Dendritic cell treated with granulocyte-macrophage colony-stimulating factor and Interleukin-4, amounts not matched to agents 40 ng/mL and 50 ng/mL, for 4 days (primary cell): ENCODE results near the gene ZIC4.

Source experiments
- H3K27ac Mint-ChIP-seq: one replicate; pipeline ENCODE4 v1.8.0; 2022; ENCODE audit warnings: mild to moderate bottlenecking, mixed read lengths
- H3K27me3 Mint-ChIP-seq: one replicate; pipeline ENCODE4 v1.8.0; 2022; ENCODE audit warnings: mild to moderate bottlenecking, mixed read lengths
- H3K36me3 Mint-ChIP-seq: one replicate; pipeline ENCODE4 v1.8.0; 2022; ENCODE audit warnings: low read depth, mixed read lengths
- H3K4me1 Mint-ChIP-seq: one replicate; pipeline ENCODE4 v1.8.0; 2022; ENCODE audit warnings: low read depth, mixed read lengths
- H3K4me3 Mint-ChIP-seq: one replicate; pipeline ENCODE4 v1.8.0; 2022; ENCODE audit warnings: mild to moderate bottlenecking, moderate library complexity, mixed read lengths
- H3K9me3 Mint-ChIP-seq: one replicate; pipeline ENCODE4 v1.8.0; 2022; ENCODE audit warnings: mixed read lengths
- intact Hi-C: fragments of 100-400 bp; cut with micrococcal nuclease; formaldehyde crosslinking; loops from one replicate; pipeline ENCODE4 v1.15.0; 2022

The ZIC4 gene

GRCh38 chr3:147404800-147405230, 1.5 kb downstream of the ZIC4 start:
- H3K27ac Mint-ChIP-seq, result no peak overlapping the region
- peaks cover 11% of the 10 kb centered on the region for H3K4me1 Mint-ChIP-seq
- H3K36me3 Mint-ChIP-seq, result peaks cover 6% of the 10 kb centered on the region
- no peak overlapping the region for H3K4me3 Mint-ChIP-seq
- intact Hi-C loops, result no loop called here
- peaks cover 14% of the 10 kb centered on the region for H3K9me3 Mint-ChIP-seq
- peaks cover 91% of the 10 kb centered on the region for H3K27me3 Mint-ChIP-seq

- peaks cover 14% of the 10 kb centered on the region for H3K9me3 Mint-ChIP-seq
- H3K4me1 Mint-ChIP-seq, result peaks cover 11% of the 10 kb centered on the region
- peaks cover 91% of the 10 kb centered on the region for H3K27me3 Mint-ChIP-seq
- peaks cover 6% of the 10 kb centered on the region for H3K36me3 Mint-ChIP-seq
- intact Hi-C loops, result no loop called here
- no peak overlapping the region for H3K27ac Mint-ChIP-seq
- H3K4me3 Mint-ChIP-seq, result no peak overlapping the region
These were observed 2.1 kb downstream of the ZIC4 start for GRCh38 chr3:147404000-147404799.

GRCh38 chr3:147403511-147403910, 2.8 kb downstream of the ZIC4 start:
- peaks cover 7% of the 10 kb centered on the region for H3K9me3 Mint-ChIP-seq
- H3K4me1 Mint-ChIP-seq, result peaks cover 6% of the 10 kb centered on the region
- peaks cover under 1% of the 10 kb centered on the region for H3K36me3 Mint-ChIP-seq
- no peak overlapping the region for H3K27ac Mint-ChIP-seq
- H3K27me3 Mint-ChIP-seq, result peaks cover 90% of the 10 kb centered on the region
- intact Hi-C loops, result no loop called here
- no peak overlapping the region for H3K4me3 Mint-ChIP-seq

DNA sequence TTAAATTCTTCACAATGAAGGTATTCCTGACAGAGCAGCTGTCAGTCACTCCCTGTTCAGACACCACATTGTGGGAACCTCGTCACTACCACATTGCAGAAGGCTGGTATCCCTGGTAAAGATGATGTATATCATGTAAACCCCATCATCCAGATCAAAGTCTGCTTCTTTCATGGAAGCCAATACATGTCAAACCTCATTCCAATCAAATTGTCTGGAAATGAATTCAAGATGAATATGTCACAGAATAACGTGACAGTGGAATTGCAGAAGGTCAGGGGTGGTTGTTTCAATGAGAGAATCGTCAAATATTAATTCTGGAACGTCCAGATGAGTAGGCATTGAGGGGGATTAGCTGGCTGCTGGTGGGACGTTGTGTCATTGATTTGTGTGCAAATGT, 4.2 kb downstream of the ZIC4 start:
- H3K27me3 Mint-ChIP-seq, result peaks cover 90% of the 10 kb centered on the region
- no peak overlapping the region for H3K4me3 Mint-ChIP-seq
- H3K4me1 Mint-ChIP-seq, result no peaks in the 10 kb centered on the region
- peaks cover 10% of the 10 kb centered on the region for H3K9me3 Mint-ChIP-seq
- no peaks in the 10 kb centered on the region for H3K36me3 Mint-ChIP-seq
- no peak overlapping the region for H3K27ac Mint-ChIP-seq
- intact Hi-C loops, result no loop called here

GRCh38 chr3:147401421-147401820, 4.9 kb downstream of the ZIC4 start:
- H3K4me3 Mint-ChIP-seq, result no peak overlapping the region
- H3K27ac Mint-ChIP-seq, result no peak overlapping the region

DNA sequence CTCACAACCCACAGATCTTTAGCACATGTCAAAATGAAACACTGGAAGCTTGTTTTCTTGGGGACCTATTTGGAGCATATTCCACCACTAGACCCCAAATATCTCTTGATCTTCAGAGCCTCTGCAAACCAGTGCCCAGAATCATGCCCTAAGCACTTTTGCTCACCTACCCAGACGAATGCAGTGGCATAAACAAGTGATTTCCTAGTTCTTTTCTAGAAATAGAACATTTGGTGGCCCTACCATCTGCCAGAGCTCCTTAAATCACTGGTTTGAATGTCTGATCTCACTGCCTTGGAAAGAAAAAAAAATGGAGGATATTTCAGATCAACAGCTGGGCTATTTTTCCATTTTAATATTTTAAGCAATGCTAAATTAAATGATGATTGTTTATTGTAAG, 5.3 kb downstream of the ZIC4 start:
- H3K27ac Mint-ChIP-seq, result no peak overlapping the region
- no peaks in the 10 kb centered on the region for H3K36me3 Mint-ChIP-seq
- intact Hi-C loops, result no loop called here
- H3K4me3 Mint-ChIP-seq, result no peak overlapping the region
- peaks cover 90% of the 10 kb centered on the region for H3K27me3 Mint-ChIP-seq
- no peaks in the 10 kb centered on the region for H3K4me1 Mint-ChIP-seq
- H3K9me3 Mint-ChIP-seq, result peaks cover 12% of the 10 kb centered on the region

More at GRCh38 chr3:147401421-147401820, 4.9 kb downstream of the ZIC4 start:
- peaks cover 12% of the 10 kb centered on the region for H3K9me3 Mint-ChIP-seq
- H3K27me3 Mint-ChIP-seq, result peaks cover 90% of the 10 kb centered on the region
- no peaks in the 10 kb centered on the region for H3K36me3 Mint-ChIP-seq
- intact Hi-C loops, result no loop called here
- no peaks in the 10 kb centered on the region for H3K4me1 Mint-ChIP-seq

DNA sequence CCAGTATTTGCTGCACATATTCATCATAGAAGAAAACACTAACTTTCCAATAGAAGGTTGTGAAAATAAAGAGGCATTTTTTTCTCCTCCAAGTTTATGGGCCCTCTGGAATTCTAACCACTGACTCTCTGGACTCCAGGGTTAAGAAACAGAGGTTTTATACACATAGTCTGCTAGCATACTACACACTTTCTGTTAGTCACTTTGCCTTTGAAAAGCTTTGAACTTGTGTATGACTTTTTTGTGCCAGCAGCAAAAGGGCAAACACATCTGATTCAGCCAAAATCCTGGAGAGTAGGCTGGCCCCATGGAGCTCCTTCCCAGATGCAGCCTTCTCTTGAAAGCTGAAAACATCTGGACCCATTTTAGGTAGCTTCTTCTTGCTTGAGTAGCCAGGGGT, 6.2 kb downstream of the ZIC4 start:
- Mint-ChIP-seq H3K27me3 (peaks cover 90% of the 10 kb centered on the region), H3K9me3 (peaks cover 12% of the 10 kb centered on the region), H3K4me3 (no peak overlapping the region), H3K36me3 (no peaks in the 10 kb centered on the region), H3K4me1 (no peaks in the 10 kb centered on the region), H3K27ac (no peak overlapping the region)
- intact Hi-C loops, result no loop called here

GRCh38 chr3:147398813-147399534, 7.4 kb downstream of the ZIC4 start:
- H3K4me3 Mint-ChIP-seq, result no peak overlapping the region
- intact Hi-C loops, result no loop called here
- no peaks in the 10 kb centered on the region for H3K36me3 Mint-ChIP-seq
- no peak overlapping the region for H3K27ac Mint-ChIP-seq
- no peaks in the 10 kb centered on the region for H3K4me1 Mint-ChIP-seq
- H3K27me3 Mint-ChIP-seq, result peaks cover 90% of the 10 kb centered on the region
- peaks cover 12% of the 10 kb centered on the region for H3K9me3 Mint-ChIP-seq

GRCh38 chr3:147397875-147398812, 8.2 kb downstream of the ZIC4 start:
- Mint-ChIP-seq H3K27ac (no peak overlapping the region), H3K9me3 (peaks cover 12% of the 10 kb centered on the region), H3K4me1 (no peaks in the 10 kb centered on the region), H3K4me3 (no peak overlapping the region), H3K36me3 (no peaks in the 10 kb centered on the region), H3K27me3 (peaks cover 90% of the 10 kb centered on the region)
- intact Hi-C loops, result no loop called here

DNA sequence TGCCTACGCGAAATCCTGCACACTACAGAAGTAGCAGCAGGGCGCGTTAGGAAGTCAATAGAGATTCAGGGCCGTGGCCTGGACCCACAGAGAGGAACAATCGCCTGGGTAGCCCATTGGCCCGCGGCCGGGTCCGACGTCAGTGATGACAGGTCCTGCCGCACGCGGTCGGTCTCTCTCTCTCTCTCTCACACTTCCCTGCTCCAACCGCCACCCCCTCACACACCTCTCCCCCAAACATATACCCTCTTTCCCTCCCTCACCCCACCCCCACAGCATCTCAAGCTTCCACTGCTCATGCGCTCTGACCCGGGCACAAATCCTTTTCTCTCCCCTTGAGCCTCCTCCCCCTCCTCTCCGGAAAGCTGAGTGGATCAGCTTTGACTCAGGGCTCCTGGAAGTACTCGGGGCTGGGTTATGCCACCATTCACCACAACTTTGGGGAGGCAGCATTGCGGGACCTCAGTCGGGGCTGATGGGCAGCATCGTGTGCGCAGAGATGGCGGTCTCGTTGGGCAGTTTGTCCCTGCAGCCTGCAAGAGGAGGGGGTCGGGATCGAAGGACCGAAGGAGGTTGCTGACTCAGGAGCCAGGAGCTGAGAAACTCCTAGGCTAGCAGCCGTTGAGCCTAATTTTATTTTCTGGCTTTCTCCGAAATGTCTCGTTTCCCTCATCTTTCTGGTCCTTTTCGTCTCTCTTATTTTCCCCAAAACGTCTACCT, 9.0 kb downstream of the ZIC4 start:
- no peak overlapping the region for H3K4me3 Mint-ChIP-seq
- H3K27me3 Mint-ChIP-seq, result peaks cover 90% of the 10 kb centered on the region
- peaks cover 12% of the 10 kb centered on the region for H3K9me3 Mint-ChIP-seq
- intact Hi-C loops, result no loop called here
- no peak overlapping the region for H3K27ac Mint-ChIP-seq
- no peaks in the 10 kb centered on the region for H3K36me3 Mint-ChIP-seq
- H3K4me1 Mint-ChIP-seq, result no peaks in the 10 kb centered on the region

GRCh38 chr3:147396712-147397046, 9.7 kb downstream of the ZIC4 start:
- Mint-ChIP-seq H3K9me3 (peaks cover 12% of the 10 kb centered on the region), H3K27ac (no peak overlapping the region), H3K36me3 (no peaks in the 10 kb centered on the region), H3K4me1 (no peaks in the 10 kb centered on the region), H3K27me3 (peaks cover 92% of the 10 kb centered on the region), H3K4me3 (no peak overlapping the region)
- intact Hi-C loops, result no loop called here

- Mint-ChIP-seq H3K4me3 (no peak overlapping the region), H3K27me3 (peaks cover 93% of the 10 kb centered on the region), H3K9me3 (peaks cover 12% of the 10 kb centered on the region), H3K36me3 (no peaks in the 10 kb centered on the region), H3K27ac (no peak overlapping the region), H3K4me1 (no peaks in the 10 kb centered on the region)
- intact Hi-C loops, result no loop called here
These were observed 10.2 kb downstream of the ZIC4 start for GRCh38 chr3:147395899-147396711.

DNA sequence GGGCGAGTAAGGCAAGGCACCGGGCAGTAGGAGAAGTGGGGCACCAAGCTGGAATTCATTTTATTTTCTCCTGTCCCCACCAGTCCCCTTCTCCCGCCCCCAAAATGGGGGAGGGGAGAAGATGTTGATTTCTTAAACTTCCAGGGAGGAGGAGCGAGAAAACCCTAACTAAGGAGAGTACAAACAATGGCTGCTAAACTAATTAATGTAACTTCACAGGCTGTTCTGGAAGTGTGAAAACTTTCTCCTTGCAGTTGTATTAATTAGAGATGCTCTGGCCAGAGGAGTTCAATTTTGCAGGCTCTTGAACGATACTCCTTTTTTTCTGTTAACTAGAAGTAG, 11.5 kb downstream of the ZIC4 start:
- Mint-ChIP-seq H3K36me3 (no peaks in the 10 kb centered on the region), H3K4me3 (no peak overlapping the region), H3K9me3 (peaks cover 12% of the 10 kb centered on the region), H3K27ac (no peak overlapping the region), H3K4me1 (no peaks in the 10 kb centered on the region), H3K27me3 (peaks cover 98% of the 10 kb centered on the region)
- intact Hi-C loops, result no loop called here
